Hepatocyte (in vitro differentiated cells): ENCODE data around the gene MC1R.

Experiments used
- CTCF ChIP-seq: fragments of 200-600 bp; sonication (generic); IDR thresholded peaks from 2 replicates; pipeline ENCODE4 v1.5.1; 2016; ENCODE audit warnings: antibody characterized with exemption, mild to moderate bottlenecking; ENCODE audit not compliant: poor library complexity
- EZH2phosphoT487 ChIP-seq: fragments of 200-600 bp; sonication (generic); IDR thresholded peaks from one replicate; pipeline ENCODE4 v1.6.1; 2018; ENCODE audit warnings: antibody characterized with exemption, mild to moderate bottlenecking, low read depth, moderate library complexity; ENCODE audit not compliant: unreplicated experiment, severe bottlenecking

GRCh38 chr16:89952551-89952950, 33.9 kb downstream of the MC1R start:
- TF ChIP-seq EZH2phosphoT487 (no peak), CTCF (no peak)
